ENCODE results near the gene PZP.

Gene PZP

DNA sequence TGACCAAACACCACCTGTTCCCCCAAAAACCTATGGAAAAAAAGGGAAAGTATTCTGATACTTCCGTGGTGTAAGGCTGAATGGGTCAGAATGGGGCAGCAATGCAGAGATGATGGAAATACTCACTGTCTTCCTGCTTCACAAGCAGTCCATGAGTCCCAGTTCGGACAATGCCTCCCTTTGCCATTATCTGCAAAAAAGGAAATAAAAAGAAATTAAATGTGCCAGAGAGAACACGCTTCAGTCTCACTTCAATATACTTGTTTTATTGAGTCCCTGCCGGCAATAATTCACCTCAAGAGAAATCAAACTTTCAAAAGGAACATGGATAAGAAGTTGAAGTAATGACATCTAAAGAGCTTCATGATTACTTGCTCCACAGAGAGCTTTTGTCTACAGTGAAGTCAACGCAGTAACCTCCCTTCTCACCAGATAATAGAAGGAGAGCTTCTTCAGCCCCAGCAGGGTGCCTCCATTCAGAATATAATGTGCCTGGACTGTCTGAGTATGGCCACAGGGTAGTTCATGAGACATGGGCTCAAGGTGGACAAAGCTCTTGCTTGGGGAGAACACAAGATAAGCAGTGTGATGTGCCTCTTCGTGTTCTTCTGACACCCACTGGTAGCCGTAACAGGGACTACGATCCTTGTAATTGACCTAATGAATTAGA lies 107.0 kb downstream of the PZP start:
- no peak for DNase-seq

DNA sequence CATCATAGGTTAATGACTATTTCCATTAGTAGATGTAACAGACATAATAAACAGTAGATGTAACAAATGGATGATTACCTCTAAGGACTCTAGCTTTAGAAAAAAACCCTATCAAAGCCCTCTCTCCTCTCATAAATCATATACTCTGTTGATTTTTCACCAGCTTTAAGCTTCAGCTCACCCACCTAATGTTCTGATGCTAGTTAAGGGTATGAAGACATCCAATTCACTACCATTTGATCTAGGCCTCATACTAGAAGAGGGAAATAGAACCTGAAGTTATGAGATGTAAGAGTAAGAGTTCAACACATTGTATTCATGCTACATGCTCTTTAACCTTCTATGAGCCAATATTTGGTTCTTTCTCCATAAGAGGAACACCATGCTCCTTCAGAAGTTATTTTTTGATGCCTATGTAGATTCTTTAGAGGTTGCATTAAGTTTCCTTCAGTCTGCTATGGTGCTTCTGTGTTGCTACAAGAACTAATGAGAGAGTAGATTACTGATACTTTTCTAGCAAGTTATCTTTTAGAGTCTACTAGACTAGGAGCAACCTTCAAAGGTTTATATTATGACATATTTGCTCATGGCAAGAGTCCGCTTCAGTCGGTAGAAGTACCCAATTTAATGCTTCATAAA lies 108.5 kb downstream of the PZP start:
- DNase-seq = no peak
